HL-60 (cell line): ENCODE data around the gene HDAC9.

Source experiments
- DNase-seq, 2 experiments: peaks; one replicate each; pipeline ENCODE4 v3.0.0-alpha.2; 2010 to 2020; ENCODE audit warnings: low read depth in 1 of 2, low spot score in 1 of 2
- H3K27ac ChIP-seq: fragments of 250-450 bp; sonication (Bioruptor Pico); replicated peaks from 2 replicates; pipeline ENCODE4 v1.5.1; 2020; ENCODE audit warnings: mild to moderate bottlenecking, moderate library complexity
- H3K27me3 ChIP-seq: fragments of 250-450 bp; sonication (Bioruptor Pico); 2 replicates; pipeline ENCODE4 v1.5.1; 2021; ENCODE audit warnings: mild to moderate bottlenecking, moderate library complexity; ENCODE audit not compliant: insufficient read depth, poor library complexity, severe bottlenecking
- H3K4me3 ChIP-seq: replicated peaks from 2 replicates; pipeline ENCODE4 v1.5.1; 2011; ENCODE audit warnings: mild to moderate bottlenecking, control low read depth, low read length; ENCODE audit not compliant: insufficient read depth
- GABPA ChIP-seq: IDR thresholded peaks from 2 replicates; pipeline ENCODE4 v1.6.1; 2012; ENCODE audit warnings: low read depth
- POLR2AphosphoS5 ChIP-seq: IDR thresholded peaks from 2 replicates; pipeline ENCODE4 v1.6.1; 2012; ENCODE audit warnings: low read depth
- SPI1 ChIP-seq: IDR thresholded peaks from 2 replicates; pipeline ENCODE4 v1.6.1; 2012; ENCODE audit warnings: low read depth, mild to moderate bottlenecking, borderline replicate concordance
- TF ChIP-seq, protein P1 (sequence below): IDR thresholded peaks from 2 replicates; pipeline ENCODE4 v1.6.1; 2012; ENCODE audit warnings: low read depth; ENCODE audit not compliant: insufficient replicate concordance
- TF ChIP-seq, protein P2 (sequence below): IDR thresholded peaks from one replicate; pipeline ENCODE4 v1.5.1; 2011; ENCODE audit warnings: low read length, control low read depth, inconsistent platforms; ENCODE audit not compliant: insufficient read depth

HDAC9 gene

GRCh38 chr7:18706670-18707069 is 211.1 kb downstream of the HDAC9 start:
- Histone ChIP-seq H3K4me3 (no peak overlapping the region), H3K27ac (no peak overlapping the region), H3K27me3 (no peaks in the 10 kb centered on the region)
- no peak for DNase-seq
- TF ChIP-seq, protein P1, sequence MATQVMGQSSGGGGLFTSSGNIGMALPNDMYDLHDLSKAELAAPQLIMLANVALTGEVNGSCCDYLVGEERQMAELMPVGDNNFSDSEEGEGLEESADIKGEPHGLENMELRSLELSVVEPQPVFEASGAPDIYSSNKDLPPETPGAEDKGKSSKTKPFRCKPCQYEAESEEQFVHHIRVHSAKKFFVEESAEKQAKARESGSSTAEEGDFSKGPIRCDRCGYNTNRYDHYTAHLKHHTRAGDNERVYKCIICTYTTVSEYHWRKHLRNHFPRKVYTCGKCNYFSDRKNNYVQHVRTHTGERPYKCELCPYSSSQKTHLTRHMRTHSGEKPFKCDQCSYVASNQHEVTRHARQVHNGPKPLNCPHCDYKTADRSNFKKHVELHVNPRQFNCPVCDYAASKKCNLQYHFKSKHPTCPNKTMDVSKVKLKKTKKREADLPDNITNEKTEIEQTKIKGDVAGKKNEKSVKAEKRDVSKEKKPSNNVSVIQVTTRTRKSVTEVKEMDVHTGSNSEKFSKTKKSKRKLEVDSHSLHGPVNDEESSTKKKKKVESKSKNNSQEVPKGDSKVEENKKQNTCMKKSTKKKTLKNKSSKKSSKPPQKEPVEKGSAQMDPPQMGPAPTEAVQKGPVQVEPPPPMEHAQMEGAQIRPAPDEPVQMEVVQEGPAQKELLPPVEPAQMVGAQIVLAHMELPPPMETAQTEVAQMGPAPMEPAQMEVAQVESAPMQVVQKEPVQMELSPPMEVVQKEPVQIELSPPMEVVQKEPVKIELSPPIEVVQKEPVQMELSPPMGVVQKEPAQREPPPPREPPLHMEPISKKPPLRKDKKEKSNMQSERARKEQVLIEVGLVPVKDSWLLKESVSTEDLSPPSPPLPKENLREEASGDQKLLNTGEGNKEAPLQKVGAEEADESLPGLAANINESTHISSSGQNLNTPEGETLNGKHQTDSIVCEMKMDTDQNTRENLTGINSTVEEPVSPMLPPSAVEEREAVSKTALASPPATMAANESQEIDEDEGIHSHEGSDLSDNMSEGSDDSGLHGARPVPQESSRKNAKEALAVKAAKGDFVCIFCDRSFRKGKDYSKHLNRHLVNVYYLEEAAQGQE = no peak
- TF ChIP-seq POLR2AphosphoS5 (no peak), GABPA (no peak), SPI1 (no peak)
- TF ChIP-seq, protein P2, sequence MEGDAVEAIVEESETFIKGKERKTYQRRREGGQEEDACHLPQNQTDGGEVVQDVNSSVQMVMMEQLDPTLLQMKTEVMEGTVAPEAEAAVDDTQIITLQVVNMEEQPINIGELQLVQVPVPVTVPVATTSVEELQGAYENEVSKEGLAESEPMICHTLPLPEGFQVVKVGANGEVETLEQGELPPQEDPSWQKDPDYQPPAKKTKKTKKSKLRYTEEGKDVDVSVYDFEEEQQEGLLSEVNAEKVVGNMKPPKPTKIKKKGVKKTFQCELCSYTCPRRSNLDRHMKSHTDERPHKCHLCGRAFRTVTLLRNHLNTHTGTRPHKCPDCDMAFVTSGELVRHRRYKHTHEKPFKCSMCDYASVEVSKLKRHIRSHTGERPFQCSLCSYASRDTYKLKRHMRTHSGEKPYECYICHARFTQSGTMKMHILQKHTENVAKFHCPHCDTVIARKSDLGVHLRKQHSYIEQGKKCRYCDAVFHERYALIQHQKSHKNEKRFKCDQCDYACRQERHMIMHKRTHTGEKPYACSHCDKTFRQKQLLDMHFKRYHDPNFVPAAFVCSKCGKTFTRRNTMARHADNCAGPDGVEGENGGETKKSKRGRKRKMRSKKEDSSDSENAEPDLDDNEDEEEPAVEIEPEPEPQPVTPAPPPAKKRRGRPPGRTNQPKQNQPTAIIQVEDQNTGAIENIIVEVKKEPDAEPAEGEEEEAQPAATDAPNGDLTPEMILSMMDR = no peak

- TF ChIP-seq, protein P2 = no peak
- no peak for TF ChIP-seq GABPA
- no peak for TF ChIP-seq POLR2AphosphoS5
- no peak for TF ChIP-seq SPI1
- TF ChIP-seq, protein P1 = no peak
- H3K4me3 ChIP-seq = no peak overlapping the region
- H3K27ac ChIP-seq = no peak overlapping the region
- H3K27me3 ChIP-seq = no peaks in the 10 kb centered on the region
- DNase-seq = no peak
Measured at GRCh38 chr7:18708204-18708603, 212.7 kb downstream of the HDAC9 start.

- no peak for TF ChIP-seq GABPA
- TF ChIP-seq, protein P2 = no peak
- TF ChIP-seq, protein P1 = no peak
- TF ChIP-seq SPI1 = no peak
- TF ChIP-seq POLR2AphosphoS5 = no peak
- Histone ChIP-seq H3K27ac (no peak overlapping the region), H3K27me3 (no peaks in the 10 kb centered on the region), H3K4me3 (no peak overlapping the region)
- DNase-seq = no peak
Measured at GRCh38 chr7:18715988-18716387, 220.4 kb downstream of the HDAC9 start.
